ENCODE data around the gene ERICH6B. TPM values are rescaled to one million over a fixed set of nuclear protein-coding genes. Genes with fewer than 3 reads are reported as not detected.

ERICH6B gene
- total and polyA plus RNA-seq, 2 experiments from 2014 or later = not detected

DNA sequence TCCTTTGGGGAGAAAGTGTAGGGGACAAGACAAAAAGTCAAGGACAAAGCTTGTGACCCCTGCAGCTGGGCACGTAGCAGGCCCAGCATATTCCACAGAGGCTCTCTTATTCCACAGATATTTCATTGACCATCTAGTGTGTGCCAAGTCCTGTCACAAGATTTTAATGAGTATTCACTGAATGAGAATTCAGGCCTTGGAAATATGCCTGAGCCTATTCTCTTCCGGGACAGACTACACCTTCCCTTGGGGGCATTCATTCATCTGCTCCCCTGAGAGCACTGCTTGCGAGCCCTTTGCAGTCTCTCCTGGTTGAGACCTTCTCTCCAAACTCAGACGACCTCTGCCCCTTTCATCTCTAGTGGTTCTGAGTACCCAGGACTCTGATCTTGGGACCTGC, 25.5 kb downstream of the ERICH6B start (continued):
- TF ChIP-seq STAT1 (IDR thresholded peaks at IDR 0.05; ENCODE audit: unreplicated experiment) (no peak), ZNF114 (CRISPR knock-in tag; IDR thresholded peaks at IDR 0.05) (no peak), ZNF331 (CRISPR knock-in tag; IDR thresholded peaks at IDR 0.05; ENCODE audit: low read depth) (no peak), EZH2 (IDR thresholded peaks at IDR 0.05; ENCODE audit: low read depth, unreplicated experiment) (no peak), POLR2AphosphoS5 (IDR thresholded peaks at IDR 0.05; ENCODE audit: low read depth) (no peak)
- TF ChIP-seq, protein P1, sequence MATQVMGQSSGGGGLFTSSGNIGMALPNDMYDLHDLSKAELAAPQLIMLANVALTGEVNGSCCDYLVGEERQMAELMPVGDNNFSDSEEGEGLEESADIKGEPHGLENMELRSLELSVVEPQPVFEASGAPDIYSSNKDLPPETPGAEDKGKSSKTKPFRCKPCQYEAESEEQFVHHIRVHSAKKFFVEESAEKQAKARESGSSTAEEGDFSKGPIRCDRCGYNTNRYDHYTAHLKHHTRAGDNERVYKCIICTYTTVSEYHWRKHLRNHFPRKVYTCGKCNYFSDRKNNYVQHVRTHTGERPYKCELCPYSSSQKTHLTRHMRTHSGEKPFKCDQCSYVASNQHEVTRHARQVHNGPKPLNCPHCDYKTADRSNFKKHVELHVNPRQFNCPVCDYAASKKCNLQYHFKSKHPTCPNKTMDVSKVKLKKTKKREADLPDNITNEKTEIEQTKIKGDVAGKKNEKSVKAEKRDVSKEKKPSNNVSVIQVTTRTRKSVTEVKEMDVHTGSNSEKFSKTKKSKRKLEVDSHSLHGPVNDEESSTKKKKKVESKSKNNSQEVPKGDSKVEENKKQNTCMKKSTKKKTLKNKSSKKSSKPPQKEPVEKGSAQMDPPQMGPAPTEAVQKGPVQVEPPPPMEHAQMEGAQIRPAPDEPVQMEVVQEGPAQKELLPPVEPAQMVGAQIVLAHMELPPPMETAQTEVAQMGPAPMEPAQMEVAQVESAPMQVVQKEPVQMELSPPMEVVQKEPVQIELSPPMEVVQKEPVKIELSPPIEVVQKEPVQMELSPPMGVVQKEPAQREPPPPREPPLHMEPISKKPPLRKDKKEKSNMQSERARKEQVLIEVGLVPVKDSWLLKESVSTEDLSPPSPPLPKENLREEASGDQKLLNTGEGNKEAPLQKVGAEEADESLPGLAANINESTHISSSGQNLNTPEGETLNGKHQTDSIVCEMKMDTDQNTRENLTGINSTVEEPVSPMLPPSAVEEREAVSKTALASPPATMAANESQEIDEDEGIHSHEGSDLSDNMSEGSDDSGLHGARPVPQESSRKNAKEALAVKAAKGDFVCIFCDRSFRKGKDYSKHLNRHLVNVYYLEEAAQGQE (IDR thresholded peaks at IDR 0.05; ENCODE audit: unreplicated experiment) = no peak
- TF ChIP-seq, protein P2, sequence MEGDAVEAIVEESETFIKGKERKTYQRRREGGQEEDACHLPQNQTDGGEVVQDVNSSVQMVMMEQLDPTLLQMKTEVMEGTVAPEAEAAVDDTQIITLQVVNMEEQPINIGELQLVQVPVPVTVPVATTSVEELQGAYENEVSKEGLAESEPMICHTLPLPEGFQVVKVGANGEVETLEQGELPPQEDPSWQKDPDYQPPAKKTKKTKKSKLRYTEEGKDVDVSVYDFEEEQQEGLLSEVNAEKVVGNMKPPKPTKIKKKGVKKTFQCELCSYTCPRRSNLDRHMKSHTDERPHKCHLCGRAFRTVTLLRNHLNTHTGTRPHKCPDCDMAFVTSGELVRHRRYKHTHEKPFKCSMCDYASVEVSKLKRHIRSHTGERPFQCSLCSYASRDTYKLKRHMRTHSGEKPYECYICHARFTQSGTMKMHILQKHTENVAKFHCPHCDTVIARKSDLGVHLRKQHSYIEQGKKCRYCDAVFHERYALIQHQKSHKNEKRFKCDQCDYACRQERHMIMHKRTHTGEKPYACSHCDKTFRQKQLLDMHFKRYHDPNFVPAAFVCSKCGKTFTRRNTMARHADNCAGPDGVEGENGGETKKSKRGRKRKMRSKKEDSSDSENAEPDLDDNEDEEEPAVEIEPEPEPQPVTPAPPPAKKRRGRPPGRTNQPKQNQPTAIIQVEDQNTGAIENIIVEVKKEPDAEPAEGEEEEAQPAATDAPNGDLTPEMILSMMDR (conservative IDR thresholded peaks at IDR 0.05; ENCODE audit: low read depth in 2 of 2) = no peak

DNA sequence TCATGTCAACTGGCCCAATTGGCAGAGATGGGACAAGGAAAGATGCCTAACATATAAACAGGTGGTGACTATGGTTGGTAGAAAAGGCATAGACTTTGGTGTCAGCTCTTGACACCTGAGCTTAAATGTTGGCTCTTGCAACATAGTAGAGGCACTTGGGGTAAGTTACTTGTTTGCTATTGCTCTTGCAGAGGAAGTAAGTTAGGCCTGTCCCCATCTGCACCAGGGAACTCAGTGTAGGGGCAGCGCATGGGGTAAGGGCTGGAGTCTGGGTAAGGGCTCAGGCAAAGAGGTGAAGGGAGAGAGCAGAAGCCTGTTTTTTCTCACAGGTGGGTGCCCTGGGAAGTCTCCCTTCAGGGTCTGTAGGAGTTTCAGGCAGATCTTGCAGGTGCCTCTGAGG, 27.6 kb downstream of the ERICH6B start:
- no peaks in the 10 kb centered on the region for H3K9me3 Mint-ChIP-seq

More for the DNA sequence above, 27.6 kb downstream of the ERICH6B start:
- Histone ChIP-seq H3K79me2 (replicated peaks; ENCODE audit: insufficient read depth) (no peaks in the 10 kb centered on the region), H3K36me3 (ENCODE audit: insufficient read depth) (no peaks in the 10 kb centered on the region), H4K20me1 (replicated peaks; ENCODE audit: insufficient read depth) (no peaks in the 10 kb centered on the region), H3F3A (replicated peaks; ENCODE audit: low read depth) (no peaks in the 10 kb centered on the region), H3K4me1 (ENCODE audit: insufficient read depth) (no peaks in the 10 kb centered on the region), H3K4me2 (no peak overlapping the region), H3K27me3 (ENCODE audit: insufficient read depth) (no peaks in the 10 kb centered on the region), H3K27ac (ENCODE audit: low read depth) (no peak overlapping the region), H3K4me3 (no peak overlapping the region), H2AFZ (no peak overlapping the region), H3K9me2 (ENCODE audit: insufficient read depth) (0 out of 2 replicates have a peak, but pooled peaks cover 5% of the 10 kb centered on the region)
- no peaks in the 10 kb centered on the region for H3K36me3 Mint-ChIP-seq (ENCODE audit: low read depth)
- H3K27ac Mint-ChIP-seq = no peak overlapping the region
- H3K4me1 Mint-ChIP-seq = peaks cover 4% of the 10 kb centered on the region; the same call in 1 of the 3 replicates
- ATAC-seq (no peak), DNase-seq (ENCODE audit: low spot score) (no peak)
- TF ChIP-seq, protein P2 (conservative IDR thresholded peaks at IDR 0.05; ENCODE audit: low read depth in 2 of 2) = no peak
- TF ChIP-seq, protein P3, sequence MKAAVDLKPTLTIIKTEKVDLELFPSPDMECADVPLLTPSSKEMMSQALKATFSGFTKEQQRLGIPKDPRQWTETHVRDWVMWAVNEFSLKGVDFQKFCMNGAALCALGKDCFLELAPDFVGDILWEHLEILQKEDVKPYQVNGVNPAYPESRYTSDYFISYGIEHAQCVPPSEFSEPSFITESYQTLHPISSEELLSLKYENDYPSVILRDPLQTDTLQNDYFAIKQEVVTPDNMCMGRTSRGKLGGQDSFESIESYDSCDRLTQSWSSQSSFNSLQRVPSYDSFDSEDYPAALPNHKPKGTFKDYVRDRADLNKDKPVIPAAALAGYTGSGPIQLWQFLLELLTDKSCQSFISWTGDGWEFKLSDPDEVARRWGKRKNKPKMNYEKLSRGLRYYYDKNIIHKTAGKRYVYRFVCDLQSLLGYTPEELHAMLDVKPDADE (IDR thresholded peaks at IDR 0.05) = no peak
- TF ChIP-seq ZNF114 (CRISPR knock-in tag; IDR thresholded peaks at IDR 0.05) (no peak), EZH2 (IDR thresholded peaks at IDR 0.05; ENCODE audit: low read depth, unreplicated experiment) (no peak)
- H3K4me3 Mint-ChIP-seq = no peak overlapping the region
- no peaks in the 10 kb centered on the region for H3K27me3 Mint-ChIP-seq (ENCODE audit: insufficient read depth, low read depth, poor library complexity)
